Heart left ventricle (tissue), 13 donors: ENCODE measurements around the gene LMF2.

Experiments
- CTCF ChIP-seq, 12 donors: fragments of 200-600 bp; sonication (generic) in 4 of 12; IDR thresholded peaks; one replicate each; pipeline versions ENCODE4 v1.5.0 to v1.8.0; 2018 to 2022; ENCODE audit warnings: antibody characterized with exemption in 12 of 12, mild to moderate bottlenecking in 5 of 12
- POLR2A ChIP-seq, 2 donors: fragments of 450-650 bp; IDR thresholded peaks; one replicate each; pipeline ENCODE4 v1.6.1; 2017; ENCODE audit warnings: antibody characterized with exemption in 2 of 2, mild to moderate bottlenecking in 2 of 2, moderate library complexity in 2 of 2
- donor health status: ischemic (EF 13 %, LVEDD 7.1; RV severe dilation, severe dysfunction).
- donor health status: DM: no; HTN: yes; CAD: no.
- donor health status: DM: no; HTN: no; CAD: no.
- donor health status: ischemic (EF 25% LVEDD 6.9; RV normal size, moderate dysfunction).
- donor health status: ischemic (EF 25% LVEDD 5.7; RV mildly dilated, moderate dysfunction).
- donor health status: ischemic (EF 35%, LVEDD 5.7; RV mildly dilated, moderate dysfunction).
- donor health status: nonischemic (EF 11% LVEDD 7.7; RV severe dilation, severe dysfunction).
- donor health status: DM: yes; HTN: yes; CAD: no.
- donor health status: PGD.
- donor health status: ischemic (EF 29% LVEDD 5.4; RV normal size, mild dysfunction).
- donor health status: nonischemic (EF 23%, LVEDD 6.1; RV moderate dilation, normal function).

GRCh38 chr22:50540381-50540780, 32.9 kb upstream of the LMF2 start:
- TF ChIP-seq POLR2A (IDR thresholded peaks at IDR 0.05) (no peak), CTCF (IDR thresholded peaks at IDR 0.05) (no peak)
